ENCODE measurements around the gene MCM3AP.
"Not testable (repeated sequence)": the region's sequence is repeated elsewhere in the genome, so short reads cannot be mapped to it uniquely, and the experiment has no call there.

The MCM3AP gene

DNA sequence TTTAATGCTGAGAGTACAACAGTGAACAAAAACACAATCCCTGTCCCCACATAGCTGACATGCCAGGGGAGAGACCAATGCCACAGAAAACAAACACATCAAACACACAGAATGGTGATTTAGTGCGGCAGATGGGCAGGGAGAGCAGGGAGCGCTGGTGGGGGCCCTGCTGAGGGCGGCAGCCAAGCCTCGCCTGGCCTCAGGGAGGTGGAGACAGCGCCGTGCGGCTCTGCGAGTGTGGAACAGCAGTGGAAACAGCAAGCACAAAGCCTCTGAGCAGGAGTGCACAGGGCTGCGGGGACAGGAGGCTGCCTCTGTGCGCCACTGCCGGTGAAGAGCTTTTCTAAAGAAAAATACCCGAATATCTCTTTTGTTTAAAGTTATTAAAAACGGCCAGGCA is 17.0 kb downstream of the MCM3AP start:
- DNase-seq: no peak

DNA sequence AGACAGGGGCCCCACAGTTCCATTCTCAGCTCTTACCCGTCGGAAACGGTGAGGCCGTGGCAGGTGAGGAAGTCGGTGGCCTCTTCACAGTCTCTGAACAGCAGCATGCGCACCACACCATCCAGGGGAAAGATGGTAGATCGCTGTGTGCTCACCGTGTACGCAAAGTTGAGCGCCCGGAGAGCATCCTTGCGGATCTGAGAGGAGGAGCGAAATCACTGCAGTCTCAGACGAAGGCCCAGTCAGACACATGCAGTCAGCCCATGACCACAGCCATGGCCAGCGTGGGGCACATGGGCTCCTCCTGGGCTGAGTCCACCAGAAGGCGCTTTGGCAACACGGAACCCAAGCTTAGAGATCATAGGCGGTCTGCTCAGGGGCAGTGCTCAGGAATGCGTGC is 18.5 kb downstream of the MCM3AP start:
- no peak for DNase-seq

GRCh38 chr21:46265736-46266525 is 19.5 kb downstream of the MCM3AP start:
- DNase-seq: no peak

- no peak for DNase-seq
Observed at GRCh38 chr21:46264690-46265144, 20.7 kb downstream of the MCM3AP start.

GRCh38 chr21:46264046-46264689 is 21.2 kb downstream of the MCM3AP start:
- no peak for DNase-seq

- DNase-seq: no peak
Observed at GRCh38 chr21:46256501-46256994, 28.9 kb downstream of the MCM3AP start.

GRCh38 chr21:46255758-46256337 is 29.6 kb downstream of the MCM3AP start:
- no peak for DNase-seq

GRCh38 chr21:46255166-46255565 is 30.2 kb downstream of the MCM3AP start:
- no peak for DNase-seq

DNA sequence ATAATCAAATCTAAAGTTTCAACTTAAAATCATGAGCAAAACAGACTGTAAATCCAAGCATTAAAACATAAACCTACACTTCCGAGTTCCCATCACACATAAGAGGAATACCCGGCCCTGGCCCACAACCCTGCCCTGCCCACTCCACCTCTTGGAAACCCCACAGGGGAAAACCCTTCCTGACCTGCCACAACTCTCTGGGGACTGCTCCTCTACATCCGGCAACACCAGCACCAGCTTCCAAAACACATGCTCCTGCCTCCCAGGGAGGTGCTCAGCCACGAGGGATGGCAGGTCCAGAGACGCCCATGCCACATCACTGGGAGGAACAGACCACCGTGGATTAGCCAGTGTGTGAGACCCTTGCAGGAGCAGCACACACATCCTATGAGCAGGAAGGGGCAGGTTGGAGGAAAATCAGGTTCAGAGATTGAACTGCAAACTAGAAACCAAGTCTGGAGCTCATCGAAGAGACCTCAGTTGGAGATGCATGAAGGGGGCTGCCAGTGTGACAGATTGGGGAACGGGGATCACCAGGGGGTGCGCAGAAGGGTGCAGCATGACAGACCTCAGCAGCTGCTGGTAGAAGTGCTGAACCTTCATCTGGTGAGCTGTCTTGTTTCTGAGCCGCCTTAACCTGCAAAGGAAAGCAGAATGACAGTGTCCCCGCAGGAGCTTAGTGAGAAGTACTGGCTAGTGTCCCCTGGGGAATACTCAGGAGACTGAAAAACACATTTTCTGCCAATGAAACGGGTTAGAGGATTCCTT is 31.0 kb downstream of the MCM3AP start:
- no peak for DNase-seq

DNA sequence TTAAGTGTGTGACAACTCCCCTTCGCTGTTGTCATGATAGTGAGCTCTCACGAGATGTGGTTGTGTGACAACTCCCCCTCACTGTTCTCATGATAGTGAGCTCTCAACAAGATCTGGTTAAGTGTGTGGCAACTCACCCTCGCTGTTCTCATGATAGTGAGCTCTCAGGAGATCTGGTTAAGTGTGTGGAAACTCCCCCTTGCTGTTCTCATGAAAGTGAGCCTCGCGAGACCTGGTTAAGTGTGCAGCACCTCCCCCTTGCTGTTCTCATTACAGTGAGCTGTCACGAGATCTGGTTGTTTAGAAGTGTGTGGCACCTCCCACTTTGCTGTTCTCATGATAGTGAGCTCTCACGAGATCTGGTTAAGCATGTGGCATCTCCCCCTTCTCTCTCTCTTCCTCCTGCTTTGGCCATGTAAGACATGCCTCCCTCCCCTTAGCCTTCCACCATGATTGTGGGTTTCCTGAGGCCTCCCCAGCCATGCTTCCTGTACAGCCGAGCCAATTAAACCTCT is 31.7 kb downstream of the MCM3AP start:
- no peak for DNase-seq

GRCh38 chr21:46252840-46253239 is 32.6 kb downstream of the MCM3AP start:
- no peak for DNase-seq

- DNase-seq: no peak
Observed at GRCh38 chr21:46250146-46250725, 35.2 kb downstream of the MCM3AP start.

DNA sequence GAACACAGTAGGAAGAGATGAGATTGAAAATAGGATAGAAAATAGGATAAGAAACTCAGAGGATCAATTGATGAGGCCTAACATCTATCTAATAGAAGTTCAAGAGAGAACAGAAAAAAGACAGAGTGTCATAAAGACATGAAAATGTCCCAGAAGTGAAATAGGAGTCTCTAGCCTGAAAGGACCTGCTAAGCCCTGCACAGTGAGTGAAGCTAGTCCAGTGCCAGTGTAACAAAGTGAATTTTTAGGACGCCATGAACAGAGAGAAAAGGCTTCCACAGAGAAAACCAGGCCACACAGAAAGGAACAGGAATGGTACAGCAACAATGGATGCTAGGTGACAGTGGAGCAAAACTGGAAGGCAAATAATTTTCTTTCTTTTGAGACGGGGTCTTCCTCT is 36.6 kb downstream of the MCM3AP start:
- no peak for DNase-seq

DNA sequence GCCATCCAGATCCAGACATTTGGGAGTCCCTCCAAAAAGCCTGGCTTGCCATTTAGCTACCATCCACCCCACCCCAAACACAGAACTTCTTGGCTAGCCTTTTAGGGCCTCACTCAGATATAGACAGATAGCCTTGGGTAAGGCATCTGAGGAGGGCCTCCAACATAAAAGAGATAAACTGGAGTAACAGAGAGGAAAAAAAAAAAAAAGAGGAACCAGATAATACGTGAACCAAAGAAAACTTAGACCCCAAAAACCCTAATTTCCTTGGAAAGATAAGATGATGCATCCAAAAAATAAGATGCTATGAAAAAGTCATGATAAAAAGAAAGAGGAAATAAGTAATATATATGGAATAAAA is 37.0 kb downstream of the MCM3AP start:
- DNase-seq: no peak

- DNase-seq: no peak
Observed at GRCh38 chr21:46247699-46248421, 37.6 kb downstream of the MCM3AP start.

DNA sequence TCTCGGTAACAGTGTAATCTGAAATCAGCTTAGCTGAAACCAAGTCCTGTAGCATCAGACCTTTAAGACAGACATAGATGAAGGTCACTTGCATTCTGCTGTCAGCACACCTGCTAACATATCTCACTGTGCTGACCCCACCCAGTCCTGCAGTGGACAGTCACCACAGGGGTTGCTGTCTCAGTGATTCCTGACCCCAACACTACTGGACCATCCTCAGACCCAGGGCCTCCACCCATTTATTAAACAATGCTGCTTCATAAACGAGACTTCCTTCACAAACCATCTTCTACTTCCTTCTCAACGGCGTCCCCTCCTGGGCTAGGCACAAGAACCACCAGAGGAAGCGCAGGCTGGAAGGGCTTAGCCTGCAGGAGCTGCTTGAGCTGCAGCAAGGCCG is 39.1 kb downstream of the MCM3AP start:
- DNase-seq: no peak

DNA sequence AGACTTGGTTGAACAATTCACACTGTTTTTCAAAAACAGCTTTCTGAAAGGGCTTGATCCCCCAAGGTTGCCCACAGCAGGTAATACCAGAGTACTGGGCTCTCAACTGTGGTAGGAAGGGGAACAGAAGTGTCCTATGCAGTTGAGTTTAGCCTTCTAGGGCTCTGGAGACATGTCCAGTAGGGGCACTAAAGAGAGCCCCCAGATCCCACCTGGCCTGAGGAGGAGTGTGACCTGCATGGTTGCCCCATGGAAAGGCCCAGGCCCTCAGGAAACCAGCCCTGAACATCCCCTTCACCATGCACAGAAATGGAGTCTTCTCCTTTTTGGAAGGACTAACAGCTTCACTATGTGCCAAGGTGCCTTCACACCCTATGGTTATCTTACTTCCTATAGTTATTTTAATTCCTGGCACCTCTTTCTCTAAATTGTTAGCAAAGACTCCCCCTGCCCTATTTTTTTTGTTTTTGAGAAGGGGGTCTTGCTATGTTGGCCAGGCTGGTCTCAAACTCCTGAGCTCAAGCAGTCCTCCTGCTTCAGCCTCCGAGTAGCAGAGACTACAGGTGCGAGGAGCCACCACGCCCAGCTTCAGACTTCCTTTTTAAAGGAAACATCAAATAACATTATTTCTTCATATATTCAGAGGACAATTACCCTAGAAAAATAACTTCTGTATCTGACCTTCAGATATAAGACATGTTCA is 40.0 kb downstream of the MCM3AP start:
- DNase-seq: no peak

GRCh38 chr21:46244602-46245001 is 40.8 kb downstream of the MCM3AP start:
- no peak for DNase-seq

DNA sequence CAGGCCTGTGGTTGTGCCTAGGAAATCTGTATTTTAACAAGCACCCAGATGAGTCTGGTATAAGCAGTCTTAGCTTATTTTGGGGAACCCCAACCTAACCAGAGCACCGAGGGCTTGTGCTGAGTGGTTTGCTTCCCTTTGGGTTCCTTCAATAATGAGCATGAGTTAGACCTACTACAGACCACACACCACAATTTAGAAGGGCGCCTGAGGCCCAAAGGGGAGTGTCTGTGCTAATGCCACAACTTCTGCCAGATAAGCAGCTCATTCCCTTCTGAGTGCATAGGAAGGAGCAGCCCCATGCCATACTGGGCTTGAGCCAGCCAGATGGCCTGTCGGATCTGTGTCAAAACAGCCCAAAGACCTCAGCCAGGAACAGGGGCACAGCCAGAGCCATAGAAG is 41.5 kb downstream of the MCM3AP start:
- no peak for DNase-seq

DNA sequence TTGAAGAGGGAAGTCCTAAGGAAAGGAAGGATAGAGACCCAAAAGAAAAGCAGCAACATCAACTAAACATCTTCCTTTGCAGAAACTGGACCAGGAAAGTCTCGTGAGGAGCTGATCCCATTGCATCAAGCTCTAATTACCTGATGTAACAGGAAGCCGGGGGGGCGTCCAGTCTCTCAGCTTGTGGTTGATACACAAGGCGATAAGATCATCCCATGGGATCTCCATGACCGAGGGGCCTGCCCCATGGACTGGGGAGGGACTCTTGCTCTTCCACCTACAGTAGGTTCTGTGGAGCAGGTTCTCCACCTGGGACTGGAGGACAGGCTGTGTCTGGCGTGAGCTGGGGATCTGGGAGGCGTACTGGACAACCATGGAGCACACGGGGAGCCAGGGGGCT is 42.1 kb downstream of the MCM3AP start:
- no peak for DNase-seq

DNA sequence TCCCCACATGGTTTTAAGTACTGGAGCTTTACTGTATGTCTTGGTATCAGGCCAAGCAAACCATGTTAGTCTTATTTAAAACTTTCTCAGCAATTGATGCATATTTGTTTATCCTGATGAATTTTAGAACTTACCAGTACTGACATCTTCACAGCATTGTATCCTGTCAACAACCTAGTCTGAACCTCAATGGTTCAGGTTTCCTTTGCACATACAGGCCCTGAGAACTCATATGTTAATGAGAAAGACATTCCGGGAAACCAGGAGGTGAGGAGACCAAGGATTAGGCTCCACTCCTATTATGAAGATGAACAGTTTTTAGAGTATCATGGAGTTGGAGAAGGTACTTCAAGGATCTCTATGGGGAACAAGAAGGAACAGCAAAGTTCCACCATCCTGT is 43.8 kb downstream of the MCM3AP start:
- DNase-seq: not testable (repeated sequence)
